Stimulated activated CD4-positive, alpha-beta T cell treated with anti-CD3 and anti-CD28 coated beads, Interleukin-15, amount 100 ng/mL, for 48 hours (primary cell): ENCODE results near the gene MRPL39.

Source experiments
- DNase-seq, 2 donors: peaks; one replicate each; pipeline ENCODE4 v3.0.0-alpha.2; 2020; ENCODE audit warnings: low read depth in 2 of 2

Gene MRPL39

DNA sequence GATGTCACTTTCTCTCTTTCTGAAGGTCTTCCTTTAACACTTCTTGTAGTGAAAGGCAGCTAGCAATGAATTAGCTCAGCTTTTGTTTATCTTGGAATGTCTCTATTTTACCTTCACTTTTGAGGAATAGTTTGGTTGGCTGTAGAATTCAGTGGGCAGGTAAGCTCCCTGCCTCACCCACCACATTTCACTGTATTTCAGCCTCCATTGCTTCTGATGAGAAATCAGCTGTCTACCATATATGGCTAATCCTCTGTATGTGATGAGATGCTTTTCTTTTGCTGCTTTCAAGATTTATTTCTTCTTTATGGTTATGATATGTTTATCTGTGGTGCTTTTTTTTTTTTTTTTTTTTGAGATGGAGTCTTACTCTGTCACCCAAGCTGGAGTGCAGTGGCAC is 70.1 kb downstream of the MRPL39 start:
- no peak for DNase-seq

DNA sequence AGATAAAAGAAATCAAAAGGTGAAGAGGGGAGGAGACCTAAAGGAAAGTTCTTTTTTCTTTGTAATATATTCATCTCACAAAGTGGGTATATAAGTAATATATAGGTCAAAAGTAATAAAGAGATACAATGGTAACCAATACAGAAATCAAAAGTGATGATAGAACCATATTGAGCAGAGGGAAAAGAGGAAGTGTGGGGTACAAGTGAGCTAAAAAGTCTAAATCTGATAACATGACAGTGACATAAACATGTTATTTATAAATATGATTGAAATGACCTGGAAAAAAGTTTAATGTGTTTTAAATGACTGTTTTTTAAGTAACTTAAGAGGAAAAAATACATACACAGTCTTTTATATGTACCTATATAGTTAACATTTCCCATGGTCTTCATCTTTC is 70.5 kb downstream of the MRPL39 start:
- DNase-seq = no peak

DNA sequence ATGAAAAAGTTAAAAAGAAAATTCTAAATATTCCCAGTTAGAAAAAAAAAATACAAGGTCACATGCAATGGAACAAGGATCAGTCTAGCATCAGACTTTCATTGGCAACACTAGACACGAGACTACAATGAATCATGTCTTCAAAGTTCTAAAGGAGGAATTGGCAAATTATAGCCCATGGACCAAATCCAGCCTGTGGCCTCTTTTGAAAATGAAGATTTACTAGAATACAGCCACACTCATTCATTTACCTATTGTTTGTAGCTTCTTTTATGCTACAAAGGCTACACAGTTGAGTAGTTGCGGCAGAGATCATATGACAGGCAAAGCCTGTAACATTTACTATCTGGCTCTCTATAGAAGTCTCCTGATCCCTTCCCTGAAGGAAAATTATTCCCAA is 71.4 kb downstream of the MRPL39 start:
- DNase-seq = no peak
